ENCODE results near the gene TMEM132E.

DNA sequence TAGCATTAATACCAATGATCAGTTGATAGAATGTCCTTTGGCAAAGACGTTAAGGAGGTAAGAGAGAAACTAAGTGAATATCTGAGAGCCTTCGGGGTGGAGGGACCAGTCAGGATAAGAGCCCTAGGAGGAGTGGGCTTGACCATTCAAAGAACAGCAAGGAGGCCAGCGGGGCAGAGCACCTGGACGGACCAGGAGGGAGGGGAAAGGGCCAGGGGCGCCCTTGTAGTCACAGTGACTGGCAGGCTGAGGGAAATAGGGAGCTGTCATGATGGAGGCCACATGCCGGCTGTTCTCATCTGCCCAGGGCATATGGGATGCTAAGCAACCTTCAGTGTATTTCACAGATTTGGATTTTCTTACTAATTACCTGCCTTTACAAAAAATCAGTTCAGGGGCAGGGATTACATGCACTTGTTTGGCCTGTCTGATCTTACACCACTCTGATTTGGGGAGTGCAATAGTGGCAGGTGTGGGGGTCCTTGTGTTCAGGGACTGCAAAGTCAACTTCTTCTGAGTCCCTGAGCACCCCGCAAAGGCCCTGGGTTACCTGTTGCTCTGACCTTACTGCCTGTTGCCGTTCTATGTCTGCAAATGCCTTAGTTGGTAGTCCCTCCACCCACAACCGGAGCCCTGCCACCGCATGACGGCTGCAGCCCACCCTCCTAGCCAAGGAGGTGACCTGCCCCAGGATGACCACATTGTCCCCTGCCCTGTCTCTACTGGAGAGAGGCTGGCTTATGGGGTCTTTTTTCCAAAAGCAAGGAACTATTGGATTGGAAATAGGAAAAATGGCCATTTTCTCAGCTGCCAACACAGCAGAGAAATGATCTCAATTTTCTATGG is 10.0 kb downstream of the TMEM132E start:
- TF ChIP-seq, protein P1, sequence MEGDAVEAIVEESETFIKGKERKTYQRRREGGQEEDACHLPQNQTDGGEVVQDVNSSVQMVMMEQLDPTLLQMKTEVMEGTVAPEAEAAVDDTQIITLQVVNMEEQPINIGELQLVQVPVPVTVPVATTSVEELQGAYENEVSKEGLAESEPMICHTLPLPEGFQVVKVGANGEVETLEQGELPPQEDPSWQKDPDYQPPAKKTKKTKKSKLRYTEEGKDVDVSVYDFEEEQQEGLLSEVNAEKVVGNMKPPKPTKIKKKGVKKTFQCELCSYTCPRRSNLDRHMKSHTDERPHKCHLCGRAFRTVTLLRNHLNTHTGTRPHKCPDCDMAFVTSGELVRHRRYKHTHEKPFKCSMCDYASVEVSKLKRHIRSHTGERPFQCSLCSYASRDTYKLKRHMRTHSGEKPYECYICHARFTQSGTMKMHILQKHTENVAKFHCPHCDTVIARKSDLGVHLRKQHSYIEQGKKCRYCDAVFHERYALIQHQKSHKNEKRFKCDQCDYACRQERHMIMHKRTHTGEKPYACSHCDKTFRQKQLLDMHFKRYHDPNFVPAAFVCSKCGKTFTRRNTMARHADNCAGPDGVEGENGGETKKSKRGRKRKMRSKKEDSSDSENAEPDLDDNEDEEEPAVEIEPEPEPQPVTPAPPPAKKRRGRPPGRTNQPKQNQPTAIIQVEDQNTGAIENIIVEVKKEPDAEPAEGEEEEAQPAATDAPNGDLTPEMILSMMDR (IDR thresholded peaks at IDR 0.05), result no peak
- no peak for TF ChIP-seq ZFX (IDR thresholded peaks at IDR 0.05; ENCODE audit: borderline replicate concordance)

All from 22Rv1 (cell line).